ENCODE data around the gene LCK.

The LCK gene

DNA sequence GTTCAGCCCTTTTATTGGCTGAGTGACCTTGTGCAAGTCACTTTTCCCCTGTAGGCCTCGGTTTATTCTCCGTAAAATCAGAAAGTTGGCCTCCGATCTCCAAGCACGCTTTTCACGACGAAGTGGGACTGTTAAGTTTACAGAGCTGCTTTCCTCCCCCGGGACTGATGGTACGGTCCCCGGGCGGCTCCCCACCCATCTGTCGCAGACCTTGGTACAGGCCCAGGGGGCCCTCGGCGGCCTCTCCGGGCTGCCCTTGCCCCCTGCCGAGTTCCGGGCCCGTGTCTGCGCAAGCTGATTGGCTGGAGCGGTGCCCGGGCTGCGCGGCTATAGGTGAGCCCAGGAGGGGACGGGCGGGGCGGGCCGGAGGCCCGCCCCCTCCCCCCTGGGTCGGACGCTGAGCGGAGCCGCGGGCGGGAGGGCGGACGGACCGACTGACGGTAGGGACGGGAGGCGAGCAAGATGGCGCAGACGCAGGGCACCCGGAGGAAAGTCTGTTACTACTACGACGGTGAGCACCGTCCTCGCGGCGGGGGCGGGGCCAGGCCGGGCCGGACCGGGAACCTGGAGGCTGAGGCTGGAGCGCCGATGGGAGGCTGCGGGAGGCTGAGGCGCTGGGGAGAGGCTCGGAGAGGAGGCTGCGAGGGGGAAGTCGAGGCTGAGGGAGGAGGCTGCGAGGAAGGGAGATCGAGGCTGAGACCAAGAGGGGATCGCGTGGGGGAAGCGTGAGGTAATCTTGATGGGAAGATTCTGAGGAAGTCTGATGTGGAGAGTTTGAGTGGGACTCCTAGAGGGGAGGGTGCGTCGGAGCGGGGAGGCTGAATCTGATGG lies 40.9 kb downstream of the LCK start, which contains the start of gene HDAC1 (continued):
- TF ChIP-seq AEBP2 (tag by site-specific recombination; IDR thresholded peaks at IDR 0.05; ENCODE audit: borderline replicate concordance) (peak; percentile 55; the same call in 1 of the 2 replicates), KLF16 (tag by site-specific recombination; IDR thresholded peaks at IDR 0.05) (peak; percentile 97), ZNF132 (tag by site-specific recombination; IDR thresholded peaks at IDR 0.05; ENCODE audit: borderline replicate concordance) (no peak), ZBTB7A (tag by site-specific recombination; IDR thresholded peaks at IDR 0.05; ENCODE audit: low read depth) (peak; percentile 93), ZSCAN30 (tag by site-specific recombination; IDR thresholded peaks at IDR 0.05) (peak; percentile 59; the same call in 1 of the 2 replicates), BCL11B (tag by site-specific recombination; IDR thresholded peaks at IDR 0.05; ENCODE audit: low read depth) (peak; percentile 53; the same call in 1 of the 2 replicates), SP2 (tag by site-specific recombination; IDR thresholded peaks at IDR 0.05) (peak; percentile 90), ZNF202 (tag by site-specific recombination; IDR thresholded peaks at IDR 0.05; ENCODE audit: borderline replicate concordance) (no peak), ZNF211 (tag by site-specific recombination; IDR thresholded peaks at IDR 0.05; ENCODE audit: low read depth) (no peak), ZNF155 (tag by site-specific recombination; IDR thresholded peaks at IDR 0.05) (no peak), ZNF266 (tag by site-specific recombination; IDR thresholded peaks at IDR 0.05; ENCODE audit: low read depth) (no peak), ZNF664 (tag by site-specific recombination; IDR thresholded peaks at IDR 0.05) (0 out of 2 replicates have a peak, but pooled peaks have one; percentile 8), ELK4 (IDR thresholded peaks at IDR 0.05; ENCODE audit: borderline replicate concordance, low read depth, low read length) (peak; percentile 58; the same call in 1 of the 2 replicates), ZNF112 (tag by site-specific recombination; IDR thresholded peaks at IDR 0.05) (no peak), SP3 (tag by site-specific recombination; IDR thresholded peaks at IDR 0.05) (peak; percentile 88), ZSCAN5A (tag by site-specific recombination; IDR thresholded peaks at IDR 0.05) (peak; percentile 99), ZNF548 (tag by site-specific recombination; IDR thresholded peaks at IDR 0.05) (no peak), ZSCAN16 (tag by site-specific recombination; IDR thresholded peaks at IDR 0.05) (peak; percentile 80), ZSCAN4 (tag by site-specific recombination; IDR thresholded peaks at IDR 0.05) (peak; percentile 71), ZNF624 (tag by site-specific recombination; IDR thresholded peaks at IDR 0.05) (no peak), ZNF23 (tag by site-specific recombination; IDR thresholded peaks at IDR 0.05; ENCODE audit: borderline replicate concordance) (no peak), ZNF544 (tag by site-specific recombination; IDR thresholded peaks at IDR 0.05) (no peak), ZNF341 (tag by site-specific recombination; IDR thresholded peaks at IDR 0.05; ENCODE audit: low read depth) (peak; percentile 68), ZNF214 (tag by site-specific recombination; IDR thresholded peaks at IDR 0.05; ENCODE audit: borderline replicate concordance) (no peak), ZNF16 (tag by site-specific recombination; IDR thresholded peaks at IDR 0.05; ENCODE audit: low read depth) (no peak), SETDB1 (IDR thresholded peaks at IDR 0.05; ENCODE audit: insufficient read length, low read length) (no peak), ZNF335 (tag by site-specific recombination; conservative IDR thresholded peaks at IDR 0.05) (peak; percentile 77), ZNF157 (tag by site-specific recombination; IDR thresholded peaks at IDR 0.05) (0 out of 2 replicates have a peak, but pooled peaks have one; percentile 54)
- TF ChIP-seq, protein P1, sequence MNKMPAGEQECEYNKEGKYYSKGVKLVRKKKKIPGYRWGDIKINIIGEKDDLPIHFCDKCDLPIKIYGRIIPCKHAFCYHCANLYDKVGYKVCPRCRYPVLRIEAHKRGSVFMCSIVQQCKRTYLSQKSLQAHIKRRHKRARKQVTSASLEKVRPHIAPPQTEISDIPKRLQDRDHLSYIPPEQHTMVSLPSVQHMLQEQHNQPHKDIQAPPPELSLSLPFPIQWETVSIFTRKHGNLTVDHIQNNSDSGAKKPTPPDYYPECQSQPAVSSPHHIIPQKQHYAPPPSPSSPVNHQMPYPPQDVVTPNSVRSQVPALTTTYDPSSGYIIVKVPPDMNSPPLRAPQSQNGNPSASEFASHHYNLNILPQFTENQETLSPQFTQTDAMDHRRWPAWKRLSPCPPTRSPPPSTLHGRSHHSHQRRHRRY (tag by site-specific recombination; IDR thresholded peaks at IDR 0.05) = 0 out of 2 replicates have a peak, but pooled peaks have one; percentile 60
- TF ChIP-seq, protein P2, sequence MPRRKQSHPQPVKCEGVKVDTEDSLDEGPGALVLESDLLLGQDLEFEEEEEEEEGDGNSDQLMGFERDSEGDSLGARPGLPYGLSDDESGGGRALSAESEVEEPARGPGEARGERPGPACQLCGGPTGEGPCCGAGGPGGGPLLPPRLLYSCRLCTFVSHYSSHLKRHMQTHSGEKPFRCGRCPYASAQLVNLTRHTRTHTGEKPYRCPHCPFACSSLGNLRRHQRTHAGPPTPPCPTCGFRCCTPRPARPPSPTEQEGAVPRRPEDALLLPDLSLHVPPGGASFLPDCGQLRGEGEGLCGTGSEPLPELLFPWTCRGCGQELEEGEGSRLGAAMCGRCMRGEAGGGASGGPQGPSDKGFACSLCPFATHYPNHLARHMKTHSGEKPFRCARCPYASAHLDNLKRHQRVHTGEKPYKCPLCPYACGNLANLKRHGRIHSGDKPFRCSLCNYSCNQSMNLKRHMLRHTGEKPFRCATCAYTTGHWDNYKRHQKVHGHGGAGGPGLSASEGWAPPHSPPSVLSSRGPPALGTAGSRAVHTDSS (tag by site-specific recombination; IDR thresholded peaks at IDR 0.05) = no peak
